Stimulated activated naive CD4-positive, alpha-beta T cell treated with Interleukin-2 at 50 U/mL for 16 hours (primary cell): ENCODE results near the gene PCTP.

Experiments used
- DNase-seq: peaks from one replicate; lab custom pipeline; 2025; lab: John Stamatoyannopoulos, UW

PCTP gene

DNA sequence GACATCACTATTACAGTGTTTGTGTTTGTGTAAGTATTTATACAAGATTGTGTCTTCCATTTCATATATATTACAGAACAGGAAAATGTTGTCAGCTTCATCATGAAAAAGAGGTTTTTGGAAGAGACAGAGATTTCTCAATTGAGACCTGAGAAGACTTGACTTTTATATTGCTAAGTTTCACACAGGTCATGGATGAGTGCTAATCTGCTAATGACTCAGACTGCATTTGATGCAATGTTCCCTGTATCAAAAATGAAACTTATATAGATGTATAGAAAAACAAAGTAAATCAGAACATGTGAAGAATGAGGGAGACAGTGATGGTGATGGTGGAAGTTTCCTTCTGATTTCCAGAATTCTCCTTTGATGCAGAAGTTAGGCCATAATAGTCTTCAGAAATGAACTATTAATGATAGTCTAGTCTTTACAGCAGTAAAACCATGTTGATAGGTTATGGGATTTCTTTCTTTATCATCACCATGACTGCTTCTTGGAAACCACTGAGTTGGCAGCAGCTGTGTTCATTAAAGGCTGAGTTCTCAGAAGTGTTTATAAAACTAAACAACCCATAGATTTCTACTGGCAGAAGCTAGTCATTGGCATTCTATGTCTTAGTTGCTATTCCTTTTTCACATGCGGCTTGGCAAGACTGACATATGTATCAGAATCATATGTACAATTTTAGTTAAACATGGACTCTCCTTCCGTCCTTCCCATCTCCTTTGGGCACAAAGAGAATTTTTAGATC, 56.1 kb downstream of the PCTP start:
- no peak for DNase-seq

GRCh38 chr17:55811536-55811935, 60.7 kb downstream of the PCTP start:
- DNase-seq, result no peak

- no peak for DNase-seq
These were observed 61.5 kb downstream of the PCTP start for GRCh38 chr17:55812323-55812722.

DNA sequence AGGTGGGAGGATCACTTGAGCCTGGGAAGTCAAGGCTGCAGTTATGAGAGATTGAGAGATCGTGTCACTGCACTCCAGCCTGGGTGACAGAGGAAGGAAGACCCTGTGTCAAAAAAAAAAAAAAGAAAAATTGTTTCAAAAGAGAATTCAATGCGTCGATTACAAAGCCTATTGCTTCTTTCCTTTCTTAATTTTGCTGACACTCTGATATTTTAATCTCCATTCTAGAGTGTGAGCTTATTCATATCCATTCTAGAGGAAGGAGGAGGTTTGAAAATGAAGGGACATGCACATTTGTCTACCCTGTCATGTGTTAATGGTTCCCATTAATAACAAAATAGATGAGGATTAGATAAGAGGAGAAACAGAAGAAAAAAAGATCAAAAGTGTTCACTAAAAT, 63.1 kb downstream of the PCTP start:
- DNase-seq, result no peak

- no peak for DNase-seq
These were observed 63.5 kb downstream of the PCTP start for GRCh38 chr17:55814377-55814776.

- no peak for DNase-seq
These were observed 65.9 kb downstream of the PCTP start for GRCh38 chr17:55816532-55817396.

DNA sequence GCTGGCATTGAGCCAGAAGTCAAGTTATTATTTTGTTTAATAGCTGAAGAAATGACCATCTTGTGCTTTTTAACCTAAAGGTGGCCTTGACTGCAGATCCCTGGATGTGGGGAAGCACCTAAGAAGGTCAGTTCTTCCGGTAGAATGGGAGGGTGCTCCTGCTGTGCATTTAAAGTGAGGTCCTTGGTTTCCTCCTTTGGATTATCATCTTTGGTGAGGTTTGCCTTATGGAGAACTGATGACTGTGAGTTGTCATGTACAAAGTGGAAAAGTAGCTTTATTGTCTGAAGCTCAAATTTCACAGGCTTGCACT, 66.5 kb downstream of the PCTP start:
- no peak for DNase-seq

DNA sequence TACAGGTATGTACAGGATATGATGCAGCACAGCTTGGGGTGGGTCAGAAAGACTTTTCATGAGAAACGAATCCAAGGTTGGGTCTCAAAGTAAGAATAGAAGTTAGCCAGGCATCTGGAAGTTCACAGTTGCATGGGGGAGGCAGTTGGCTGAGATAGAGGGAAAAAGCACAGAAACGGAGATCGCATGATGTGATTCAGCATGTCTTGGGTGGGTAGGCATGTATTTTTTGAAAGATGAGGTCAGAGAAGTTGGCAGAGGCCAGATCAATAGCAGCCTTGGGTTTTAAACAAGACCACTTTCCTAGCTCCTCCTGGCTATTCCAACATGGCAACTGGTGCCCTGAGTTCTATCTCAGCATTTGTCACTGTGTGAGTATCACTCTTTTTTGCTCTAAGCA, 67.2 kb downstream of the PCTP start:
- no peak for DNase-seq

- DNase-seq, result no peak
These were observed 67.9 kb downstream of the PCTP start for GRCh38 chr17:55818451-55819375.

- no peak for DNase-seq
These were observed 69.8 kb downstream of the PCTP start for GRCh38 chr17:55820675-55821074.

DNA sequence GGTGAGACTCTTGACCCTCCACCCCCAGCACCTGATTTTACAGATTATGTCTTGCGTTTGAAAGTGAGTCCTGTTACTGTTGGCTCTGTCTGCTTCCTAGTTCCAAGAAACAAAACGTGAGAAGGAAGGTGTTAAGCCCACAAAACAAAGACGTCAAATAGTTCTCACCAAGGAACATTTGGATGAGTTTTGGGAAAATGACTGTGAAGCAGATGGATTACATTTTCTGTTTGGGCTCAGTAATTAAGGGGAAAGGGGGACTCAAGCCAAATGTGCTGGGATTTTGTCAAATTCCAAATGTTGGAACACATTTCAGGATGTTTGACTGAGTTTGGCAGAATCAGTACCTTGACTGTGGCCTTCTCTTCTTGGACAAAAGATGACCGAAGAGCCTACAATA, 71.2 kb downstream of the PCTP start:
- no peak for DNase-seq

- no peak for DNase-seq
These were observed 74.4 kb downstream of the PCTP start for GRCh38 chr17:55825213-55825612.
